Sigmoid colon (tissue), 4 donors: Measurements from ENCODE around the gene LMO2.

Experiments used
- EP300 ChIP-seq, 4 donors: sonication (generic); formaldehyde crosslinking; IDR thresholded peaks; one replicate each; pipeline ENCODE4 v1.6.1; 2017; ENCODE audit warnings: antibody characterized with exemption in 4 of 4
- POLR2A ChIP-seq, 2 donors: fragments of 450-650 bp; IDR thresholded peaks; one replicate each; pipeline ENCODE4 v1.6.1; 2016; ENCODE audit warnings: antibody characterized with exemption in 2 of 2, mild to moderate bottlenecking in 2 of 2, moderate library complexity in 2 of 2
- TF ChIP-seq, protein P1 (sequence below), 4 experiments: fragments of 450-650 bp in 3 of 4; fragments of 200-600 bp in 1 of 4; IDR thresholded peaks; one replicate each; pipeline ENCODE4 v1.5.1; 2016 to 2019; ENCODE audit warnings: antibody characterized with exemption in 4 of 4, mild to moderate bottlenecking in 3 of 4, moderate library complexity in 2 of 4

DNA sequence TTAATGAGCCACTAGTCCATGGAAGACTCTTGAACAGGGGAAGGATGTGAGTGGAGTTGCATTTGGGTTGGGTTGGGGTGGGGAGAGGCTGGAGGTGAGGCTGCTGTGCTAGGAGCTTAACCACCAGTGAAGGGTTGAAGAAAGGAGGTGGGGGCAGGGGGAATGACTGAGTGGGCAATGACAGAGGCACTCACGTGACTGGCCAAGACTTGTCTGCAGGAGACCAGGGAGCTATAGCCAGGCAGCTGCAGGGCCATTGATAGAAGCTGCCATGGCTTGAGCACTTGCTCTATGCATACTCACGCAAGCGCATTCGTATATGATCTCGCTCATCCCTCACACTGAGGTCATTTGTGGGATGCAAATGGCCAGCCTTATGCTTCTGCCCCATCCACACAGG lies 4.0 kb downstream of the LMO2 start:
- TF ChIP-seq POLR2A (IDR thresholded peaks at IDR 0.05) = no peak
- TF ChIP-seq, protein P1, sequence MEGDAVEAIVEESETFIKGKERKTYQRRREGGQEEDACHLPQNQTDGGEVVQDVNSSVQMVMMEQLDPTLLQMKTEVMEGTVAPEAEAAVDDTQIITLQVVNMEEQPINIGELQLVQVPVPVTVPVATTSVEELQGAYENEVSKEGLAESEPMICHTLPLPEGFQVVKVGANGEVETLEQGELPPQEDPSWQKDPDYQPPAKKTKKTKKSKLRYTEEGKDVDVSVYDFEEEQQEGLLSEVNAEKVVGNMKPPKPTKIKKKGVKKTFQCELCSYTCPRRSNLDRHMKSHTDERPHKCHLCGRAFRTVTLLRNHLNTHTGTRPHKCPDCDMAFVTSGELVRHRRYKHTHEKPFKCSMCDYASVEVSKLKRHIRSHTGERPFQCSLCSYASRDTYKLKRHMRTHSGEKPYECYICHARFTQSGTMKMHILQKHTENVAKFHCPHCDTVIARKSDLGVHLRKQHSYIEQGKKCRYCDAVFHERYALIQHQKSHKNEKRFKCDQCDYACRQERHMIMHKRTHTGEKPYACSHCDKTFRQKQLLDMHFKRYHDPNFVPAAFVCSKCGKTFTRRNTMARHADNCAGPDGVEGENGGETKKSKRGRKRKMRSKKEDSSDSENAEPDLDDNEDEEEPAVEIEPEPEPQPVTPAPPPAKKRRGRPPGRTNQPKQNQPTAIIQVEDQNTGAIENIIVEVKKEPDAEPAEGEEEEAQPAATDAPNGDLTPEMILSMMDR (IDR thresholded peaks at IDR 0.05) = no peak
- no peak for TF ChIP-seq EP300 (IDR thresholded peaks at IDR 0.05)
